Nucleus accumbens (tissue), 56 donors: ENCODE results near the gene KLK7.

Experiments used
- DNase-seq, 56 donors: peaks; one replicate each; lab custom pipeline; 2025; lab: John Stamatoyannopoulos, UW

The KLK7 gene

GRCh38 chr19:50983625-50984292 is at the start of gene KLK7:
Gene KLK7, minus strand, starts transcription at chr19:50983917. Its CDS starts 1,518 bp downstream, at chr19:50982399.
- no peak for DNase-seq

DNA sequence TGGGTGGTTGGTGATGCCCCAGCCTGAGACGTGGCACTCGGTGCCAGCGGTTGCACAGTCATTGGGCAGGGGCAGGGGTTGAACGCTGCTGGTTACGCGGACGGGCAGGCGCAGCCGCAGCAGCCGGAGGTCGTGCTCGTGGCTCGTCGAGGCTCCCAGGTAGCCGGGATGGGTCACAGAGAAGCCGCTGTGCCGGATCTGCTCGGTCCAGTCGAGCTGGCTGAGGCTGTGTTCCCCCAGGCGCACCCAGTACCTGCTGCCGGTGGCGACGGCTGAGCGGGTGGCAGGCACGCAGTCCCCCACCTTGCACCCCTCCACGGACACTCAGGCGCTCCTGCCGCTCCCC is 48.1 kb upstream of the KLK7 start:
- no peak for DNase-seq

DNA sequence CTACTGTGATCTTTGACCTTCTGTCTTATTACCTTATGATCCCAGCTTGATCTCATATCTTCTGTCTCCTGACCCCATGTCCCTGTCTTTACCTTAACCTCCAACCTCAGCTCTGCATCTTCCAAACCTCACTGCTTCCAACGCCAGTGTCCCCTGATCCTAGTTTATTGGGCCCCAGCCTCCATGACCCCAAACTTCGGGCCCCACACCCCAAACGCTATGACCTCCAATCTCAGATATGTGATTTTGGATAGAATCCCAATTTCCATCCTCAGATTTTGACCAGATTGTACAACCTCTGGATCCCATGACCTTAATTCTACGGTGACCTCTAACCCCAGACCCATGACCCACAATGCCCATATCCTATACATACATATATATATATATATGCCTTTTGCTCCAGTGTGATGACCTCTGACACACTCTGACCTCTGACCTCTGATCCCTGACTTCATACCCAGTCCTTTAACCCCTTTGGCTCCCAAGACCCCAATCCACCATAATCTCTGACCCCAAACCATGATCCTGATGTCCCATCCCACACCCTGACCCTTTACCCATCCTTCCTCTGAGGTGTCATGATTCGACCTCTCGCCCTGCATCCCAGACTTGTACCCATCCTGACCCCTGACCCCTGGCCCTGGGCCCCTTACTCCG is 47.6 kb upstream of the KLK7 start:
- DNase-seq = no peak

DNA sequence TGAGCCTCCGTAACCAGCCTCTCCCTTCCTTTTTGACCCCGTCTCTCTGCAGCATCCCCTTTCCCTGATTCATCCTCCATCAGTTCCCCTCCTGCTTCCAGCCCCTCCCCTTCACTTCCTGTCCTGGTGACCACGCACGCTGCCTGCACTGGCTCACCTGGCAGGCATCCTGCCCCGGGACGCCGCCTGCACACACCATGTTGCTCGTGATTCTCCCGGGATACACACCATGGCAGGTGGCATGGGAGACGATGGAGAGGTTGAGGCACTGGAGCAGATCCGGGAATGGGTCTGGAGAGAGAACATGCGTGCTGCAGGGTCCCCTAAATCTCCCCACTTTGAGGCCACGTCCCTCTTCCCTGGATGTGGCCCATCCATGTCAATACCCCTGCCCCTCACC is 46.9 kb upstream of the KLK7 start:
- DNase-seq = no peak

GRCh38 chr19:51029718-51030117 is 46.0 kb upstream of the KLK7 start:
- no peak for DNase-seq

DNA sequence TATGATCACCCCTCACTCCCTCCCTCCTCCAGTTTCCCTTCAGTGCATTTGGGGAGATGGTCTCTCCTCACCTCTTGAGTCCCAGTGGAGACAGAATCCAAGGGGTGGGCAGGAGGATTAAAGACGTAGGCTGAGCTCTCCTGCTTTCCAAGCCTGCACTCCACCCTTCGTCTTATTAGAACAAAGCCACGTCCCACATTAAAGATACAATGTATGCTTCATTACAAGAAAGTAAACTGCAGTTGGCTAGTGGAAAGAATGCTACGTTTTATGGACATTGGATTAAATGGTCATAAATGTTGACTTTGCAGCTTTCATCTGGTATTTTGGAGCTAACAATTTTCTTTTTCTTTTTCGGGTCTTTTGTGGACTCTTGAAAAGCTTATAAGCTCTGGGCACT is 44.2 kb upstream of the KLK7 start:
- no peak for DNase-seq

DNA sequence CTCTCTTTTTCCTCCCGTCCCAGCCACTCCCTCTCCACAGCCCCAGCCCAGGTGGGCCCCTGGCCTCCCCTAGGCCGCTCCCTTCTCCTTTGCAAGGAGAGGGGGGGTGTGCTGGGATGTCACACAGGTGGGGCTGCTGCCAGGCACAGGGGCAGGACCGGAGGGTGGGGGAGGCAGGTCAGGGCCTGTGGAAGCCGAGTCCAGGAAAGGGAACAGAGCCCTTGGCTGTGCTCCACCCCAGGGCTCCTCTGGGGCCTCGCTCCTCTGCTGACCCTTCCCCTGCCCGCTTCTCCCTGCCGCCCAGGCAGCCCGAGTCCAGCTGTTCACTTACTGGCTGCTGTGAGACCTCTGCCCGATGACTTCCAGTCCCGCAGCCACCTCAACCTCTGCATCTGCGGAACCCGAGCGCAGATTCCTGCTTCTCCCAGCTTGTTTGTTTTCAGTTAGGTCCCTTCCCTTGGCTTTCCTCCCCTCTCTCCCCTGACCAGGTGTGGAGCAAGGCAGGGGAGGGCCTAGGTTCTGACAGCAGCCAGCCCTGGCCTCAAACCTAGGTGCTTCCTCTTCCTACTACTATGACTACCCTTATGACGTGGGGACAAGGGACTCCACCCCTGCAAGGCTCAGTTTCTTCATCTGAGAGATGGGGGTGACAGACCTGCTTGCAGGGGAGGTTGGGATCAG is 43.5 kb upstream of the KLK7 start:
- no peak for DNase-seq

DNA sequence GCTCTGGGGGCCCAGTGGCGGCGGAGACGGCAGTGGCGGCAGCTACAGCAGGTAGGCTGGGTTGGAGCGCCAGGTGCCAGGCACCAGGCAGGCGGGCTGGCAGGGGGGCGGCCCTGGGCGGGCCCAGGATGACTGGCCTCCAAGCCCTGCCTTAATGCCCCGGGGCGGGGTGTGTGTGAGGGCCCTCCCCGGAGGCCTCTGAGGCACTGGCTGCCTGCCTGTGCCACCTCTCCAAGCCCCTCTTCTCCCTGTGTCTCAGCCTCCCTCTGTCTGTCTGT is 42.8 kb upstream of the KLK7 start, which contains the start of gene KLK11:
KLK11 (minus strand) TSS at position 63 of the 278 bp plus-strand sequence. CDS start 985 bp downstream, outside the sequence.
- DNase-seq = no peak

DNA sequence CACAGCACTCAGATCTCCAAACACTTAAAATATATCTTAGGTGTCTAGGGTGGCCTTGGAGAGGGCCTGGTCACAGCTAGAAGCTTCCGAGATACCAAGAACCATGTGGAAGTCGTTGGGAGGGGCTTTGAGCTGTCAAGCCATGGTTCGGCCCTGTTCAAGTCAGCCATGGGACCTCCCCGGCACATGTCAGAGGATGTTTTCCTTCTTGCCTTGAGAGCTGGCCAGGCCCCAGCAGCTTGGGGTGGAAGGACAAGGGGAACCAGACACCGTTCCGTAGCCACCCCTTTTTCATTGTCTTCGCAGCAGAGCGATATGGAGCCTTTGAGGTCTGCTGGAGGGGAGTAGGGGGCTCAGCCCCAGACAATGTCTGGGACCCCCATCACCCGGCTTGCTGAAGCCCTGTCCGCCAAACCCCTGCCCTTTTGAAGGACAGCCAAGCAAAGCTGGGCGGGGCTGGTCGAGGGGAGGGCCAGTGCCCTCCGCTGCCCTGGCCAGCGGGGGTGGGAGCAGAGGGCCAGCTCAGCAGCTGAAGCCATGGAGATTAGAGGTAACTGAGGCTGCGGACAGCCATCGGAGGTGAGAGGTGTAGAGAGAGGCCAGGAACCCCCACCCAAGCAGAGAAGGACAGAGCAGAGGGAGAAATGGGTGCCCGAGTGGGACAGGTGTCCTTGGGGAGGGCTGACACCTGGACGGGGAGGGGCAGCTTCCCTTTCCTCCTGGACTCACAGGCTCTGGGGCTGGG is 42.3 kb upstream of the KLK7 start:
- no peak for DNase-seq

GRCh38 chr19:51025401-51025800 is 41.7 kb upstream of the KLK7 start:
- no peak for DNase-seq

DNA sequence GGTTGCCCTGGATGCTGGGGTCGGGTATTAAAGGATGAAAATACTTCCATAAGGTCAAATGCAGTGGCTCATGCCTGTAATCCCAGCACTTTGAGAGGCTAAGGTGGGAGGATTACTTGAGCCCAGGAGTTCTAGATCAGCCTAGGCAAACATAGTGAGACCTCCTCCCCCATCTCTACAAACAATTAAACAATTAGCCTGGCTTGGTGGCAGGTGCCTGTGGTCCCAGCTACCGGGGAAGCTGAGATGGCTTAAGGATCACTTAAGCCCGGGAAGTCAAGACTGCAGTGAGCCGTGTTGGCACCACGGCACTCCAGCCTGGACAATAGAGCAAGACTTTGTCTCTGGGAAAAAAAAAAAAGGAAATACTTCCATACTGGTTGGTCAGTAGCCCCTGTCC is 41.2 kb upstream of the KLK7 start:
- no peak for DNase-seq

DNA sequence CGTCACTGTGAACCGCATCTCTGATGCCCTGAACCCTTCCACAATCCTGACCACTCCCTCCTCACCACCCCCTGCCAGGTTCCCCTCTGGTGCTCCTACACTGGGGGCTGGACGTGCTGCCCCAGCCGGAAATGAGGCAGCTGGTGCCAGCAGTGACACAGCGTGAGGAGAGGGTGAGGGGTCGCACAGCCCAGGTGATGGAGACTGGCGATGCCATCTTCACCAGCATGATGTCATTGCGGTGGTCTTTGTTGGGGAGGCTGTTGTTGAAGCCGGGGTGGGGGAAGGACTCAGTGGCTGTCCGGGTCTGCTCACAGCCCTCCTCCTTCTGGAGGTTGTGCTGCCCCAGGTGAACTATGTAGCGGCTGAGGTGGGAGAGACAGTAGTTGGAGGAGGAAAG is 40.2 kb upstream of the KLK7 start:
- no peak for DNase-seq

GRCh38 chr19:51022526-51022925 is 38.8 kb upstream of the KLK7 start:
- no peak for DNase-seq

DNA sequence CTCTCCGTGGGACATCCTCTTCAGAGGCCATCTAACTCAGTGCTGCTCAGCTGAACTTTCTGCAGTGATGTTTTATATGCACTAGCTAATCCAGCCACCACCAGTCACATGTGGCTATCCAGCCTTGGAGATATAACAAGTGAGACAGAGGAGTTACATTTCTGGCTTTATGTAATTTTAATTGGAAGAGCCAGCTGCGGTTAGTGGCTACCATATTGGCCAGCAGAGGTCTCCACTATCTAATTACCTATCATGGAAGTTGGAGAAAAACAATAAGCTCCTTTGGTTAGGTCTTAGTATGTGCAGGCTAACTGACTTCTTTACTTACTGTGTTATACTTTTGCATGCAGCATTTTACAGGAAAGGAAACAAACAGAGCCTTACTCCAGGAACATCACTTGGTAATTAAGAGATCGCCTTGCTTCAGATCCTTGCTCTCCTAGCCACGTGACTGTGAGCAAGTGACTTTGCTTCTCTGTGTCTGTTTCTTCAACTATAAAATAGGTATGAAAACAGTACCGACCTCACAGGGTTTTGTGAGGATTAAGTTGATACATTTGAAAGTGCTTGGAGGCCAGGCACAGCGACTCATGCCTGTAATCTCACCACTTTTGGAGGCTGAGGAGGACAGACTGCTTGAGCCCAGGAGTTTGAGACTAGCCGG is 37.4 kb upstream of the KLK7 start:
- DNase-seq = peak in 3 of 56 donors; percentile 6 to 10 (median 9)

- DNase-seq = no peak
Measured at GRCh38 chr19:51019544-51019925, 35.8 kb upstream of the KLK7 start, which contains the start of gene KLK10. Gene KLK10, minus strand, starts transcription at chr19:51019709. Its CDS starts 579 bp downstream, at chr19:51019130.

GRCh38 chr19:51018745-51019543 is 35.2 kb upstream of the KLK7 start:
- DNase-seq = peak in 1 of 56 donors; percentile 27

DNA sequence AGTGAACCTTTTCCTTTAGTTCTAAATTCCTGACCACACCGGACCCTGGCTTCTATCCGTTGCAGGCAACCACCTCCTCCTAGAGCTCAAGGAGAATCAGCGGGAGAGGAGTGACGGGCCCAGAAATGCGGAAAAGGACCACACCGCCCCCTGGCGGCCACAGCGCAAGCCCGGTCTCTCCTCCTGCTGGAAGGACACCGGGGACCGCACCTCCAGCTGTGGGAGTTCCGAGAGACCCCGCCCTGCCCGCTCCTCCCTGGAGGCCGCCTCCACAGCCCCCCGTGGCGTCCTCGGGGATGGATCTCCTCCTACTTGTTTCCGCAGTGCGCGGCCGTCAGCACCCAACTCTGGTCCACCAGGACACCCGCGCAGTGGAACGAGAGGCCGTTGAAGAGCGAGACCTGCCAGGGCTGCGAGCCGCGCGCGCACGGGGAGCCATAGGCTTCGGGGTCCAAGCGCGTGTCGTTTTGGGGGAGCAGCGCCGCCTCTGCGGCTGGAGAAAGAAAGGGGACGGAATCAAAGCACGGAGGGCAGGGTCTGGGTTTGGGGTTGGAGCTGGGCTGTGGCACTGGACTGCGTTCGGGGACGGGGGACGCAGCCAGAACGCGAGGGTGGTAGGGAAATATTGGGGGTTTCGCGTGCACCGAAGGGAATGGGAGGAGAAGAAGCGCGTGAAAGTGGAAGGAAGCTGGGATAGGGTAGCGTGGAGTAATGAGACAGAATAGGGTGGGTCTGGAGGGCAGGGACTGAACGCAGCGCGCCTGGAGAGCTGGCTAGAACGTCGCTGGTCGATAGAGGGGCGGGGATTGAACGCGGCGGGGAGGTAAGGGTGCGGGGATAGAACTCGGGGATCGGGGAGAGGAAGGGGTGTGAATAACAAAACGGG is 33.3 kb upstream of the KLK7 start:
- peak in 46 of 56 donors; percentile 5 to 84 (median 38) for DNase-seq

- no peak for DNase-seq
Measured at GRCh38 chr19:51015691-51016267, 32.1 kb upstream of the KLK7 start.
